ENCODE results near the gene PRRG2. TPM values are rescaled to one million over a fixed set of nuclear protein-coding genes. Genes with fewer than 3 reads are reported as not detected.

Gene PRRG2
- total and polyA plus RNA-seq, 9 of the 15 experiments (the other 6 are each of a cell fraction or from before 2014, with no cell fraction given), result 0.06 to 1.1 (median 0.33) TPM

GRCh38 chr19:49590071-49590970 is 9.2 kb downstream of the PRRG2 start (continued):
- no peak for TF ChIP-seq ZNF146 (CRISPR knock-in tag; IDR thresholded peaks at IDR 0.05; ENCODE audit: unreplicated experiment)
- no peak for TF ChIP-seq CBX2 (IDR thresholded peaks at IDR 0.05; ENCODE audit: insufficient read depth, low read length, poor library complexity, severe bottlenecking)
- TF ChIP-seq, protein P1, sequence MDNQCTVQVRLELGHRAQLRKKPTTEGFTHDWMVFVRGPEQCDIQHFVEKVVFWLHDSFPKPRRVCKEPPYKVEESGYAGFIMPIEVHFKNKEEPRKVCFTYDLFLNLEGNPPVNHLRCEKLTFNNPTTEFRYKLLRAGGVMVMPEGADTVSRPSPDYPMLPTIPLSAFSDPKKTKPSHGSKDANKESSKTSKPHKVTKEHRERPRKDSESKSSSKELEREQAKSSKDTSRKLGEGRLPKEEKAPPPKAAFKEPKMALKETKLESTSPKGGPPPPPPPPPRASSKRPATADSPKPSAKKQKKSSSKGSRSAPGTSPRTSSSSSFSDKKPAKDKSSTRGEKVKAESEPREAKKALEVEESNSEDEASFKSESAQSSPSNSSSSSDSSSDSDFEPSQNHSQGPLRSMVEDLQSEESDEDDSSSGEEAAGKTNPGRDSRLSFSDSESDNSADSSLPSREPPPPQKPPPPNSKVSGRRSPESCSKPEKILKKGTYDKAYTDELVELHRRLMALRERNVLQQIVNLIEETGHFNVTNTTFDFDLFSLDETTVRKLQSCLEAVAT (IDR thresholded peaks at IDR 0.05), result 0 out of 4 replicates have a peak, but pooled peaks of 1 of the 2 experiments have one; percentile 30
- no peak for TF ChIP-seq SAFB2 (IDR thresholded peaks at IDR 0.05; ENCODE audit: borderline replicate concordance, low read depth, low read length, severe bottlenecking)
- TF ChIP-seq SREBF2 (CRISPR knock-in tag; IDR thresholded peaks at IDR 0.05), result no peak
- TF ChIP-seq JUNB (CRISPR knock-in tag; conservative IDR thresholded peaks at IDR 0.05), result no peak
- peak; percentile 83 for TF ChIP-seq SAP30 (IDR thresholded peaks at IDR 0.05; ENCODE audit: borderline replicate concordance, insufficient read depth, low read depth, low read length, poor library complexity, severe bottlenecking)
- TF ChIP-seq KAT8 (IDR thresholded peaks at IDR 0.05; ENCODE audit: low read depth), result no peak
- no peak for TF ChIP-seq ZKSCAN1 (IDR thresholded peaks at IDR 0.05; ENCODE audit: low read depth, low read length)
- no peak for TF ChIP-seq DLX4 (CRISPR knock-in tag; IDR thresholded peaks at IDR 0.05)
- TF ChIP-seq, protein P2, sequence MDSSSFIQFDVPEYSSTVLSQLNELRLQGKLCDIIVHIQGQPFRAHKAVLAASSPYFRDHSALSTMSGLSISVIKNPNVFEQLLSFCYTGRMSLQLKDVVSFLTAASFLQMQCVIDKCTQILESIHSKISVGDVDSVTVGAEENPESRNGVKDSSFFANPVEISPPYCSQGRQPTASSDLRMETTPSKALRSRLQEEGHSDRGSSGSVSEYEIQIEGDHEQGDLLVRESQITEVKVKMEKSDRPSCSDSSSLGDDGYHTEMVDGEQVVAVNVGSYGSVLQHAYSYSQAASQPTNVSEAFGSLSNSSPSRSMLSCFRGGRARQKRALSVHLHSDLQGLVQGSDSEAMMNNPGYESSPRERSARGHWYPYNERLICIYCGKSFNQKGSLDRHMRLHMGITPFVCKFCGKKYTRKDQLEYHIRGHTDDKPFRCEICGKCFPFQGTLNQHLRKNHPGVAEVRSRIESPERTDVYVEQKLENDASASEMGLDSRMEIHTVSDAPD (CRISPR knock-in tag; IDR thresholded peaks at IDR 0.05), result no peak
- TF ChIP-seq SETDB1 (IDR thresholded peaks at IDR 0.05; ENCODE audit: low read length), result no peak
- TF ChIP-seq CCAR2 (IDR thresholded peaks at IDR 0.05; ENCODE audit: low read depth, low read length), result no peak
- TF ChIP-seq GTF2E2 (tag; IDR thresholded peaks at IDR 0.05), result 0 out of 2 replicates have a peak, but pooled peaks have one; percentile 2
- peak; percentile 70 for TF ChIP-seq FIP1L1 (IDR thresholded peaks at IDR 0.05; ENCODE audit: low read depth, low read length, poor library complexity, severe bottlenecking)
- no peak for TF ChIP-seq NFE2L1 (tag; IDR thresholded peaks at IDR 0.05; ENCODE audit: borderline replicate concordance, low read depth)
- no peak for TF ChIP-seq TCFL5 (CRISPR knock-in tag; conservative IDR thresholded peaks at IDR 0.05)
- no peak for TF ChIP-seq HOXB6 (CRISPR knock-in tag; IDR thresholded peaks at IDR 0.05; ENCODE audit: borderline replicate concordance)
- peak; percentile 74; the same call in 1 of the 2 replicates for TF ChIP-seq NFRKB (IDR thresholded peaks at IDR 0.05; ENCODE audit: low read depth)
- TF ChIP-seq MEF2A (IDR thresholded peaks at IDR 0.05; ENCODE audit: control insufficient read depth, low read depth, low read length), result no peak
